NCI-H2196 treated with DMSO at 0.1 percent for 48 hours (cell line): ENCODE measurements around the gene IFNL4.
A peak's percentile ranks its signal among the peaks of the same experiment; 100 is the strongest.
"Not testable (repeated sequence)": the region's sequence is repeated elsewhere in the genome, so short reads cannot be mapped to it uniquely, and the experiment has no call there.

Experiments used
- DNase-seq: peaks from one replicate; lab custom pipeline; 2025; ENCODE audit not compliant: unreplicated experiment; lab: John Stamatoyannopoulos, UW

Gene IFNL4

GRCh38 chr19:39248806-39249205, at the start of gene IFNL4:
Gene IFNL4 (minus strand): TSS chr19:39248856.
- DNase-seq: no peak

- no peak for DNase-seq
Observed at GRCh38 chr19:39297931-39298634, 49.4 kb upstream of the IFNL4 start.

- DNase-seq: no peak
Observed at GRCh38 chr19:39296906-39297305, 48.2 kb upstream of the IFNL4 start.

DNA sequence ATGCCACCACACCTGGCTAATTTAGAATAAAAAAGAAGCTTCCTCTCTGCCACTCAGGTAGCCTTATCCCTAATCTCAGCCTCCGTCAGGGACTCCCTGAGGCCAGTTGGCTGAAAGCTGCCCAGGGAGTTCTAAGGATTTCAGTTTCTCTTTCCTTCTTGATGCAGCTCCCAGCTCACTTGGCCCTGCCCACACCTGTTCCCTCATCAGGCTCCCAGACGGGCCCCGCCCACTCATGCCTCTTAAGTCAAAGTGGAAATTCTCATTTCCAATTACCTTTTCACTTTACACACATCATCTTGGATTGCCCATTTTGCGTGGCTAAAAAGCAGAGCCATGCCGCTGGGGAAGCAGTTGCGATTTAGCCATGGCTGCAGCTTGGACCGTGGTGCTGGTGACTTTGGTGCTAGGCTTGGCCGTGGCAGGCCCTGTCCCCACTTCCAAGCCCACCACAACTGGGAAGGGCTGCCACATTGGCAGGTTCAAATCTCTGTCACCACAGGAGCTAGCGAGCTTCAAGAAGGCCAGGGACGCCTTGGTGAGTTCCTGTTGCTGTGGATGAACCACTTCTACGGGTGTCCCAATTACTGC, 47.5 kb upstream of the IFNL4 start, which contains the start of gene IFNL1:
TSS of gene IFNL1 (plus strand) at position 353 of the 591 bp plus-strand sequence. CDS start at position 368, 15 bp downstream.
- DNase-seq: no peak

GRCh38 chr19:39293394-39293793, 44.7 kb upstream of the IFNL4 start:
- no peak for DNase-seq

DNA sequence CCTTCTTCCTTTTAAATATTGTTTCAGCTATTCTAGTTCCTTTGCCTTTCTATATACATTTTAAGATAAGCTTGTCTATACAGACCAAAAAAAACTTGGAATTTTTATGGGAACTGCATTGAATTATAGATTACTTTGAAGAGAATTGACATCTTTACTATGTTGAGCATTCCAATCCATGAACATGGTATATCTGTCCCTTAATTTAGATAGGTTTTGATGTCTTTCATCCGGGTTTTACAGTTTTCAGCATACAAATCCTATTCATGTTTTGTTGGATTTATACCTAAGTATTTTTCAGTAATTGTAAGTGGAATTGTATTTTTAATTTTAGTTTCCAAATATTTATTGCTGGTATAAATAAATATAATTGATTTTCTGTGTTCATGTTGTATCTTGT, 35.4 kb upstream of the IFNL4 start:
- DNase-seq: no peak

DNA sequence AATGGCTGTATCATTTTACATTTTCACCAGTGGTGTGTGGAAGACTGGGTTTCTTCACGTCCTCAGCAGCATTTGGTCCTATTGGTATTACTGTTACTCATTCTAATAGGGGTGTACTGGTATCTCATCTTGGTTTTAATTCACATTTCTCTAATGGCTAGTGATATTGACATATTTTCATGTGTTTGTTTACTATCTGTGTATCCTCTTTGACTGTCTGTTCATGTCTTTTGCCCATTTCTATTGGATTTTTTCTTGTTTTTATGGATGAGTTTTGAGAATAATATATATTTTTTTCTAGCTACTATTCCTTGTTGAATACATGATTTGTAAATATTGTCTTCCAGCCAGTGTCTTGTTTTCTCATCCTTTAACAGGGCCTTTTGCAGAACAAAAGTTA, 33.4 kb upstream of the IFNL4 start:
- no peak for DNase-seq

DNA sequence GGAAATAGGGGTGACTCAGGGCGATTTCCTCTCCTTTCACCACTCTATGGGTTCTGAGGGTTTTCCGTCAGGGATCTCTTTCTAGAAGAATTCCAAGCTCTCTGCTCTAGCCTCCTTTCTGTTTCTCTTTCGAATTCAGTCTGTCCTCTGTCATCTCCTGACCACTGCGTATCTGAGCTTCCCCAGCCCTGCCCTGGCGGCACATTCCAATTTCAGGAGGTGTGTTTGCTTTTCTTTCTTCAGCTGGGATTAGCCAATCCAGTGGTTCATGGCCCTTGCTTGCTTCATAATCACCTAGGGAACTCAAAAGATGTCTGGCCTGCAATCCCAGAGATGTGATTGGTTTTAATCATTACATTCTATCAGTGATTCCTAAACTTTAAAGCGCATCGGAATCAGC, 28.9 kb upstream of the IFNL4 start:
- no peak for DNase-seq

GRCh38 chr19:39276740-39277139, 28.1 kb upstream of the IFNL4 start:
- no peak for DNase-seq

- no peak for DNase-seq
Observed at GRCh38 chr19:39275578-39275977, 26.9 kb upstream of the IFNL4 start.

- not testable (repeated sequence) for DNase-seq
Observed at GRCh38 chr19:39273859-39274258, 25.2 kb upstream of the IFNL4 start.

GRCh38 chr19:39270036-39270871, 21.6 kb upstream of the IFNL4 start:
- peak; percentile 8 for DNase-seq

DNA sequence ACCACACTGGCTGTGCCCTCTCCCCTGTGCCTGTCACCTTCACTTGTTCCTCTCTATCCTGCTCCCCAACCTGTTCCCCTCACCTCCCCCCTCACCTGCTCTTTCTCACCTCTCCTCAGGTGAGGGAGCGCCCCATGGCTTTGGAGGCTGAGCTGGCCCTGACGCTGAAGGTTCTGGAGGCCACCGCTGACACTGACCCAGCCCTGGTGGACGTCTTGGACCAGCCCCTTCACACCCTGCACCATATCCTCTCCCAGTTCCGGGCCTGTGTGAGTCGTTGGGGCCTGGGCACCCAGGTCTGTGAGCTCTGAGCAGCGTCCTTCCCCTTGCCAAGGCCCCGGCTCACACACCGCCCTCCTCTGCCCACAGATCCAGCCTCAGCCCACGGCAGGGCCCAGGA, 20.7 kb upstream of the IFNL4 start:
- DNase-seq: not testable (repeated sequence)

DNA sequence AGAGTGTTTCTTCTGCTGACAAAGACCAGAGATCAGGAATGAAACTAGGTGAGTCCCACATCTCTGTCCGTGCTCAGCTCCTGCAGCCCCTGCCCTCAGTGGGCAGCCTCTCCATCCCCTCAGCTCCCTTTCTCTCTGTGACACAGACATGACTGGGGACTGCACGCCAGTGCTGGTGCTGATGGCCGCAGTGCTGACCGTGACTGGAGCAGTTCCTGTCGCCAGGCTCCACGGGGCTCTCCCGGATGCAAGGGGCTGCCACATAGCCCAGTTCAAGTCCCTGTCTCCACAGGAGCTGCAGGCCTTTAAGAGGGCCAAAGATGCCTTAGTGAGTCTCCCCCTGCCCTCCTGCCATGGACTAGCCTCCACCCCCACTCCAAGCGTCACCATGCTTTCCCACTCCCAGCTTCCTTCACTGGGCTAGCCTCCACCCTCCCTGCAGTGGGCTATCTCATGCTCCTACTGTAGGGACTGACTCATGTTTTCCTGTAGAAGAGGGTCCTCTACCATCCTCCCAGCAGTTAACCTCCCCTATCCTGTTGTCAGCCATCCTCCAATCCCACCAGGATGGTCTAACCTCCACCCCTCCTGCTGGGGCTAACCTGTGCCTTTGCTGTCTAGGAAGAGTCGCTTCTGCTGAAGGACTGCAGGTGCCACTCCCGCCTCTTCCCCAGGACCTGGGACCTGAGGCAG, 20.0 kb upstream of the IFNL4 start:
- not testable (repeated sequence) for DNase-seq

GRCh38 chr19:39268085-39268484, 19.4 kb upstream of the IFNL4 start, which contains the start of gene IFNL2:
Gene IFNL2 (plus strand): TSS chr19:39268396. CDS start chr19:39268569, 173 bp downstream.
- DNase-seq: not testable (repeated sequence)

DNA sequence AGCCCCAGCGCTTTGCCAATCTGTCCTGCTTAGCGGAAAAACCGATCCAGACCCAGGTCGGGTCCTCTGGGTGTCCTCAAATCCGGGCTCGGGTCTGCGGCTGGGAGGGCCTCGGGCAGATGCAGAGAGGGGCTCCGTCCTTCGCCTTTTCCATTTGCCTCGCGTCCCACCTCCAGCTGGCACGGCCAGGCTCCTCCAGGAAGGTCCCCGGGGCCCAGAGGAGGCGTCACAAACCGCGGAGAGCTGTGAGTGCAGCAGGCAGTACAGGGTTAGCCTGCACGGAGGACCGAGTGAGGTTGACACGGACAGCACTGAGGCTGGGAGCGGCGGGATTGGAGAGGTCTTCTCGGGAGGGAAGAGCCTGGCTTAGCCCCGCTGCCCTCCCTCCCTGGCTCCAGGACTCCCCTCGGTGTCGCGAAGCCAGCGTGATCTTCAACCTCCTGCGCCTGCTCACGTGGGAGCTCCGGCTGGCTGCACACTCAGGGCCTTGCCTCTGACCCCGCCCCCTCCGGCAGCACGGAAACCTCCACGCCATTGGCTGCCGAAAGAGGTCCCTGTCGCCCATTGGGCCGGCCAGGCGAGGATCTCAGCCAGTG, 16.8 kb upstream of the IFNL4 start:
- DNase-seq: no peak

GRCh38 chr19:39264306-39265290, 15.9 kb upstream of the IFNL4 start:
- DNase-seq: no peak

- no peak for DNase-seq
Observed at GRCh38 chr19:39263912-39264305, 15.3 kb upstream of the IFNL4 start.

- DNase-seq: no peak
Observed at GRCh38 chr19:39262496-39262895, 13.8 kb upstream of the IFNL4 start.

- DNase-seq: no peak
Observed at GRCh38 chr19:39261704-39262103, 13.0 kb upstream of the IFNL4 start.
